Fibroblast of lung (primary cell): Measurements from ENCODE around the gene CAP1. TPM values are rescaled to one million over a fixed set of nuclear protein-coding genes. Genes with fewer than 3 reads are reported as not detected.

Experiments used
- DNase-seq, 2 donors: peaks; one replicate each; pipeline versions ENCODE4 v3.0.0 to v3.0.0-alpha.2; 2010; ENCODE audit warnings: low read depth in 2 of 2
- H2AFZ ChIP-seq: 2 replicates; pipeline ENCODE4 v1.5.1; 2012; ENCODE audit warnings: low read length, control low read depth, inconsistent platforms
- H3K27ac ChIP-seq: 2 replicates; pipeline ENCODE4 v1.5.1; 2011; ENCODE audit warnings: low read length, control low read depth; ENCODE audit not compliant: insufficient read depth
- H3K27me3 ChIP-seq: 2 replicates; pipeline ENCODE4 v1.5.1; 2011; ENCODE audit warnings: mild to moderate bottlenecking, low read length; ENCODE audit not compliant: control insufficient read depth, insufficient read depth
- H3K36me3 ChIP-seq: 2 replicates; pipeline ENCODE4 v1.5.1; 2011; ENCODE audit warnings: low read length; ENCODE audit not compliant: control insufficient read depth, insufficient read depth
- H3K4me1 ChIP-seq: 2 replicates; pipeline ENCODE4 v1.5.1; 2011; ENCODE audit warnings: low read length; ENCODE audit not compliant: control insufficient read depth, insufficient read depth; ENCODE audit errors: extremely low read depth
- H3K4me2 ChIP-seq: 2 replicates; pipeline ENCODE4 v1.5.1; 2011; ENCODE audit warnings: low read length, control low read depth; ENCODE audit not compliant: insufficient read depth; ENCODE audit errors: extremely low read depth
- H3K4me3 ChIP-seq, 4 experiments: fragments of 200-600 bp in 1 of 4; sonication (generic) in 1 of 4; replicated peaks in 1 of 4; 2 replicates each; pipeline ENCODE4 v1.5.1; 2011 to 2016; ENCODE audit warnings: low read length in 4 of 4, low read depth in 3 of 4, mild to moderate bottlenecking in 3 of 4, control low read depth in 2 of 4, inconsistent platforms in 1 of 4, mixed read lengths in 1 of 4; ENCODE audit not compliant: insufficient read depth in 1 of 4; ENCODE audit errors: control extremely low read depth in 1 of 4
- H3K79me2 ChIP-seq: 2 replicates; pipeline ENCODE4 v1.5.1; 2012; ENCODE audit warnings: mild to moderate bottlenecking, low read length, inconsistent platforms; ENCODE audit not compliant: control insufficient read depth, insufficient read depth
- H3K9ac ChIP-seq: 2 replicates; pipeline ENCODE4 v1.5.1; 2011; ENCODE audit warnings: mild to moderate bottlenecking, low read length, control low read depth; ENCODE audit not compliant: insufficient read depth
- H3K9me3 ChIP-seq: 2 replicates; pipeline ENCODE4 v1.5.1; 2012; ENCODE audit warnings: low read depth, low read length; ENCODE audit not compliant: control insufficient read depth, insufficient read depth
- H4K20me1 ChIP-seq: 2 replicates; pipeline ENCODE4 v1.5.1; 2011; ENCODE audit warnings: low read length; ENCODE audit not compliant: control insufficient read depth, insufficient read depth; ENCODE audit errors: extremely low read depth
- EZH2 ChIP-seq: IDR thresholded peaks from 2 replicates; pipeline ENCODE4 v1.5.1; 2012; ENCODE audit warnings: low read length, control low read depth, mild to moderate bottlenecking; ENCODE audit errors: missing control alignments
- polyA plus RNA-seq, 2 donors: library from polyadenylated mRNA; depleted of rRNA in 1 of 2; stranded (reverse) in 1 of 2; unstranded in 1 of 2; fragments of >200 nt; gene quantifications; 2 replicates each; pipeline ENCODE4 v1.2.1, GENCODE V29; 2011 to 2012; ENCODE audit warnings: missing spikeins in 1 of 2
- total RNA-seq: library from RNA; depleted of rRNA; stranded (reverse); fragments of >200 nt; gene quantifications from 2 replicates; pipeline ENCODE4 v1.2.1, GENCODE V29; 2014
- TF ChIP-seq, protein P1 (sequence below), 2 donors: IDR thresholded peaks in 1 of 2; conservative IDR thresholded peaks in 1 of 2; 1 replicate in 1 of 2; 2 replicates in 1 of 2; pipeline ENCODE4 v1.5.1; 2011 to 2012; ENCODE audit warnings: low read length in 2 of 2, control low read depth in 1 of 2, inconsistent platforms in 1 of 2, low read depth in 1 of 2, mild to moderate bottlenecking in 1 of 2

The CAP1 gene
- total and polyA plus RNA-seq, 2 donors (not counting 1 experiment from before 2014, with no cell fraction given): 352 to 836 TPM

DNA sequence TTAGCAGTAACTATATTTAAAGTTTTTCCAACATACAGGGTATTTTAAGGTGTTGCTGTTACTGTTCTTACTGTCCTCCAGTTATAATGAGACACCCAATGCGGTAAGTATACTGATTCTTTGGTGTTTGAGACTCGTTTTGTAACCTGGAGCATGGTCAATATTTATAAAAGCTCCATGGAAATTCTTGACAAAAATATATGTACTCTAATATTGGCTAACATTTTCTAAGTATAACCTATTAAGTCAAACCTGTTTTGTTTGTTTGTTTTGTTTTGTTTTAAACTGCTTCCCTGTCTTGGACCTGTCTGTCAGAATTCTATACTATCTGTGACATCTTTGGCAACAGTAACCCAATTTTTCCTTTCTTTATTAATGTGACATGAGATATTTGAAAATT is 15.9 kb upstream of the CAP1 start:
- Histone ChIP-seq H3K4me2 (no peak overlapping the region), H3K4me1 (no peaks in the 10 kb centered on the region), H4K20me1 (no peaks in the 10 kb centered on the region), H3K79me2 (no peaks in the 10 kb centered on the region), H3K27me3 (no peaks in the 10 kb centered on the region), H3K36me3 (no peaks in the 10 kb centered on the region), H3K27ac (no peak overlapping the region), H3K4me3 (no peak overlapping the region), H3K9me3 (no peaks in the 10 kb centered on the region), H2AFZ (no peak overlapping the region), H3K9ac (no peak overlapping the region)
- no peak for TF ChIP-seq EZH2
- TF ChIP-seq, protein P1, sequence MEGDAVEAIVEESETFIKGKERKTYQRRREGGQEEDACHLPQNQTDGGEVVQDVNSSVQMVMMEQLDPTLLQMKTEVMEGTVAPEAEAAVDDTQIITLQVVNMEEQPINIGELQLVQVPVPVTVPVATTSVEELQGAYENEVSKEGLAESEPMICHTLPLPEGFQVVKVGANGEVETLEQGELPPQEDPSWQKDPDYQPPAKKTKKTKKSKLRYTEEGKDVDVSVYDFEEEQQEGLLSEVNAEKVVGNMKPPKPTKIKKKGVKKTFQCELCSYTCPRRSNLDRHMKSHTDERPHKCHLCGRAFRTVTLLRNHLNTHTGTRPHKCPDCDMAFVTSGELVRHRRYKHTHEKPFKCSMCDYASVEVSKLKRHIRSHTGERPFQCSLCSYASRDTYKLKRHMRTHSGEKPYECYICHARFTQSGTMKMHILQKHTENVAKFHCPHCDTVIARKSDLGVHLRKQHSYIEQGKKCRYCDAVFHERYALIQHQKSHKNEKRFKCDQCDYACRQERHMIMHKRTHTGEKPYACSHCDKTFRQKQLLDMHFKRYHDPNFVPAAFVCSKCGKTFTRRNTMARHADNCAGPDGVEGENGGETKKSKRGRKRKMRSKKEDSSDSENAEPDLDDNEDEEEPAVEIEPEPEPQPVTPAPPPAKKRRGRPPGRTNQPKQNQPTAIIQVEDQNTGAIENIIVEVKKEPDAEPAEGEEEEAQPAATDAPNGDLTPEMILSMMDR (conservative IDR thresholded peaks at IDR 0.05 in 1 of 2, IDR thresholded peaks at IDR 0.05 in 1 of 2; ENCODE audit: low read depth in 1 of 2, low read length in 2 of 2): no peak
- no peak for DNase-seq

DNA sequence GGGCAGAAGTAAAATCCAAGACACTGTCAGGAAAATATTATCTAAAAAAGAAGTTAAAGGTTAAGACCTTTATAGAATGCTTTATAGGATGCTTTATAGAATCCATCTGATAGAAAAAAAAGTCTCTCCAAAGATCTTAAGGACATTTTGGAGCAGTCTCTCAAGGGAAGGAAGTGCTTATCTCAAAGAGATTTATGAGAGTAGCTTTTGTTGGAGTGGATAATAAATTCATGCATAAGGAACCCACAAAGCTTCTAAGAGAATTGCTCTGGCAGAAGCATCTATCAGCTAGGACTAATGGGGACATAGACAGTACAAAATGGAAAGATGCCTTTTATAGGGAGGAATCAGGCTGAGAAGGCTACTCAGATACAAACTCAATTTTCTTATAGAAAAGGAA is 12.9 kb upstream of the CAP1 start:
- DNase-seq: no peak
- Histone ChIP-seq H2AFZ (no peak overlapping the region), H4K20me1 (no peaks in the 10 kb centered on the region), H3K4me1 (no peaks in the 10 kb centered on the region), H3K9me3 (no peaks in the 10 kb centered on the region), H3K9ac (no peak overlapping the region), H3K4me2 (no peak overlapping the region), H3K4me3 (no peak overlapping the region), H3K27ac (no peak overlapping the region), H3K36me3 (no peaks in the 10 kb centered on the region), H3K27me3 (no peaks in the 10 kb centered on the region), H3K79me2 (no peaks in the 10 kb centered on the region)
- TF ChIP-seq, protein P1 (conservative IDR thresholded peaks at IDR 0.05 in 1 of 2, IDR thresholded peaks at IDR 0.05 in 1 of 2; ENCODE audit: low read depth in 1 of 2, low read length in 2 of 2): no peak
- no peak for TF ChIP-seq EZH2

DNA sequence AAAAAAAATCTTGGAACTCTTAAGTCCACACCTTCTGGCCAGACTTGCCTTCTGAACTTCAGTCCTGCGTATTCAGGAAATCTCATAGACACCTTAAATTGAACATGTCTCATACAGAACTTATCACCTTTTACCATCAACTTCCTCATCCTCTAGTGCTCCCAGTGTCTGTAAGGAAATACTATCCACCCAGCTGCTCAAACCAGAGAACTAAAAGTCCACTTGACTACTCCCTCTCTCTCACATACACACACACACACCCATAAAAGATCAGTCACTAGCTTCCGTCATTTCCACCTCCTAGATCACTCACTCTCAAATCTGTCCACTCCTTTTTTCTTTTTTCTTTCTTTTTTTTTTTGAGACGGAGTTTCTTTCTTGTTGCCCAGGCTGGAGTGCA is 10.9 kb upstream of the CAP1 start:
- DNase-seq: no peak
- Histone ChIP-seq H4K20me1 (no peaks in the 10 kb centered on the region), H3K27ac (no peak overlapping the region), H3K9ac (no peak overlapping the region), H3K9me3 (no peaks in the 10 kb centered on the region), H3K36me3 (no peaks in the 10 kb centered on the region), H3K4me2 (no peak overlapping the region), H3K79me2 (no peaks in the 10 kb centered on the region), H3K27me3 (no peaks in the 10 kb centered on the region), H3K4me1 (no peaks in the 10 kb centered on the region), H2AFZ (no peak overlapping the region), H3K4me3 (no peak overlapping the region)
- TF ChIP-seq, protein P1 (conservative IDR thresholded peaks at IDR 0.05 in 1 of 2, IDR thresholded peaks at IDR 0.05 in 1 of 2; ENCODE audit: low read depth in 1 of 2, low read length in 2 of 2): no peak
